Effector memory CD4-positive, alpha-beta T cell (primary cell): Measurements from ENCODE around the gene CA12.

Source experiments
- DNase-seq, 3 donors: peaks; one replicate each; pipeline ENCODE4 v3.0.0-alpha.2; 2020
- H3K27ac ChIP-seq: 2 replicates; pipeline ENCODE4 v1.7.0; 2013; ENCODE audit warnings: mild to moderate bottlenecking, low read length, moderate library complexity; ENCODE audit not compliant: insufficient read depth, poor library complexity, severe bottlenecking
- H3K27me3 ChIP-seq: replicated peaks from 2 replicates; pipeline ENCODE4 v1.7.0; 2013; ENCODE audit warnings: mild to moderate bottlenecking, low read length; ENCODE audit not compliant: insufficient read depth, control insufficient read depth, poor library complexity, severe bottlenecking
- H3K36me3 ChIP-seq: 2 replicates; pipeline ENCODE4 v1.7.0; 2013; ENCODE audit warnings: mild to moderate bottlenecking, low read length, moderate library complexity; ENCODE audit not compliant: control insufficient read depth, insufficient read depth
- H3K4me1 ChIP-seq: 2 replicates; pipeline ENCODE4 v1.7.0; 2013; ENCODE audit warnings: low read length, mild to moderate bottlenecking; ENCODE audit not compliant: control insufficient read depth, insufficient read depth, poor library complexity, severe bottlenecking
- H3K4me3 ChIP-seq: 2 replicates; pipeline ENCODE4 v1.7.0; 2013; ENCODE audit warnings: low read length, low read depth, mild to moderate bottlenecking; ENCODE audit not compliant: insufficient read depth, poor library complexity, severe bottlenecking
- H3K9me3 ChIP-seq: 2 replicates; pipeline ENCODE4 v1.7.0; 2013; ENCODE audit warnings: mild to moderate bottlenecking, low read length, moderate library complexity; ENCODE audit not compliant: control insufficient read depth

CA12 gene

DNA sequence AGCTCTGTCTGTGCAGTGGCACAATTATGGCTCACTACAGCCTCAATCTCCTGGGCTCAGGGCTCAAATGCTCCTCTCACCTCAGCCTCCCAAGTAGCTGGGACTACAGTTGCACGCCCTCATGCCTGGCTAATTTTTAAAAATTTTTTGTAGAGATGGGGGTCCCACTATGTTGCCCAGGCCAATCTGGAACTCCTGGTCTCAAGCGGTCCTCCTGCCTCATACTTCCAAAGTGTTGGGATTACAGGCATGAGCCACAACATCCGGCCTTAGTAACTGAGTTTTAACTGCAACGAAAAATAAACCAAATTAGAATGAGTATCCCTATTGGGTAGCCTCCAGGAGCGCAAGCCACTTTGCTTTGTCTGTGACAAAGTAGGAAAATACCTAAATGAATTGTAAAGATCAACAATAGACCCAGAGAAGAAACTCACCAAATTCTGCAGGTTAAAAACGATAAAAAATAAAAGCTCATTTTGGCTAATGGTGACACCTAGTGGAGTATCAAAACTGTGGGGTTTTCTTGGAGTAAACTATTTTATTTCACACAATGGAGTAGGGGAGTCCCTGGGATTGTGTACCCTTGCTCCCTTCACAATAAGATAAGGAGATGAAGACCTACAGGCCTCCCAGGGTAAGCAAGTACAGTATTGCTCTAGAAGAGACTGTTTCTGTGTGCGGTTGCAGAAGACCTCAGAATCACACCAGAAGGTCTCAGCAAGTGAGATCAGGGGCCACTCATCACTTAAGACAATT, 21.0 kb upstream of the CA12 start:
- DNase-seq: no peak

DNA sequence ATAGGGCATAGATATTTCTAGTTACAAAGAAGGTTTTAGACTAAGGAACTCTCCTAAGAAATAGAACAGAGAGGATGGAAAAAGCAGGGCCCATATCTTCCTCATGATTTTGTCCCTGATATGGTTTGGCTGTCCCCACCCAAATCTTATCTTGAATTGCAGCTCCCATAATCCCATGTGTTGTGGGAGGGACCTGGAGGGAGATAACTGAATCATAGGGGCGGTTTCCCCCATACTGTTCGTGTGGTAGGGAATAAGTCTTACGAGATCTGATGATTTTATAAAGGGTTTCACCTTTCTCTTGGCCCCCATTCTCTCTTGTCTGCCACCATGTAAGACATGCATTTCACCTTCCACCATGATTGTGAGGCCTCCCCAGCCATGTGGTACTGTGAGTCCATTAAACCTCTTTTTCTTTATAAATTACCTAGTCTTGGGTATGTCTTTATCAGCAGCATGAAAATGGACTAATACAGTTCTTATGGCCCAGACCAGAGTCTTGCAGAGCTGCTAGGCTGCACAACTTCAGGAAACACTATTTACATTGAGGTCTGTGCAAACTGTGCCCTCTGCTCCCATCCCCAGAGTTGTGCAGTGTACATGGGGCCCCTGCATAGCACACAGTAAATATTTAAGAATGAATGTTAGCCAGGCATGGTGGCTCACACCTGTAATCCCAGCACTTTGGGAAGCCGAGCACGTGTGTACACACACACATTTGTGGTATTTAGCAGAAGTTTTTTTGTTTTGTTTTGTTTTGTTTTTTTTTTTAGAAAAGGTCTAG, 20.3 kb upstream of the CA12 start:
- no peak for DNase-seq

More for the DNA sequence above, 21.0 kb upstream of the CA12 start:
- no peaks in the 10 kb centered on the region for H3K4me1 ChIP-seq
- H3K4me3 ChIP-seq: no peak overlapping the region
- no peaks in the 10 kb centered on the region for H3K27me3 ChIP-seq
- no peaks in the 10 kb centered on the region for H3K36me3 ChIP-seq
- no peak overlapping the region for H3K27ac ChIP-seq
- no peaks in the 10 kb centered on the region for H3K9me3 ChIP-seq

DNA sequence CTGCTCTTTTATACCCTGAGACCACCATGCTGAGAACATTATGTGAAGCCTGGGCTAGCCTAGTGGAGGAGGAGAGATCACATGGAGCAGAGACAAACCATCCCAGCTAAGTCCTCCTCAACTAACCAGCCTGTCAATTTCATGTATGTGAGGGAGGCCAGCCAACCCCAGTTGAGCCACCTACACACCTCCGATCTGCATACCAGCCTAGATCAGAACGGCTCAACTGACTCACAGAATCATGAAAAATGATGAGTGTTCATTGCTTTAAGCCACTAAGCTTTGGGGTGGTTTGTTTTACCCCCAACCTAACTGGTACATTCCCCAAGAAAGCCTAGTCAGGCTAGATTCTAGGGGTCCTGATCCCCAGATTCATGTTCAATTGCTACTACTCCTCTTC, 19.4 kb upstream of the CA12 start:
- no peak for DNase-seq

More for the DNA sequence above, 20.3 kb upstream of the CA12 start:
- Histone ChIP-seq H3K4me3 (no peak overlapping the region), H3K27me3 (no peaks in the 10 kb centered on the region), H3K27ac (no peak overlapping the region), H3K4me1 (no peaks in the 10 kb centered on the region), H3K9me3 (no peaks in the 10 kb centered on the region), H3K36me3 (no peaks in the 10 kb centered on the region)

DNA sequence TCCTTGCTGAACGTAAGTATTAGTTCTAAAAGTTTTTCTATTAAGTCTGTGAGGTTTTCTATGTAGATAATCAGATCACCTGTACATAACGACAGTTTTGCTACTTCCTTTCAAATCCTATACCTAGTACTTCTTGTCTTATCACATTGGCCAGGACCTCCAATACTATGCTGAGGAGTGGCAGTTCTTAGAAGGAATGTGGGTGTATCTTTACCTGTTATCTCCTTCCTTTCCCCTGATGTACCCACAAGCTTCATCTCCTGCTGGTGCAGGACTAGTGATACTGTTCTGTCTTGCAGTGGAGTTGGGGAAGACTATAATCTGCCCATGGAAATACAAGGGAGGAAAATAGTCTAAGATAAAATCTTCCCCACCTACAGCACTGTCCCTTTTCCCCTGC, 16.8 kb upstream of the CA12 start:
- no peaks in the 10 kb centered on the region for H3K9me3 ChIP-seq
- H3K36me3 ChIP-seq: no peaks in the 10 kb centered on the region
- no peak overlapping the region for H3K4me3 ChIP-seq
- no peaks in the 10 kb centered on the region for H3K27me3 ChIP-seq
- H3K27ac ChIP-seq: no peak overlapping the region
- no peaks in the 10 kb centered on the region for H3K4me1 ChIP-seq
- DNase-seq: no peak

More for the DNA sequence above, 19.4 kb upstream of the CA12 start:
- Histone ChIP-seq H3K27ac (no peak overlapping the region), H3K36me3 (no peaks in the 10 kb centered on the region), H3K27me3 (no peaks in the 10 kb centered on the region), H3K4me3 (no peak overlapping the region), H3K4me1 (no peaks in the 10 kb centered on the region), H3K9me3 (no peaks in the 10 kb centered on the region)

DNA sequence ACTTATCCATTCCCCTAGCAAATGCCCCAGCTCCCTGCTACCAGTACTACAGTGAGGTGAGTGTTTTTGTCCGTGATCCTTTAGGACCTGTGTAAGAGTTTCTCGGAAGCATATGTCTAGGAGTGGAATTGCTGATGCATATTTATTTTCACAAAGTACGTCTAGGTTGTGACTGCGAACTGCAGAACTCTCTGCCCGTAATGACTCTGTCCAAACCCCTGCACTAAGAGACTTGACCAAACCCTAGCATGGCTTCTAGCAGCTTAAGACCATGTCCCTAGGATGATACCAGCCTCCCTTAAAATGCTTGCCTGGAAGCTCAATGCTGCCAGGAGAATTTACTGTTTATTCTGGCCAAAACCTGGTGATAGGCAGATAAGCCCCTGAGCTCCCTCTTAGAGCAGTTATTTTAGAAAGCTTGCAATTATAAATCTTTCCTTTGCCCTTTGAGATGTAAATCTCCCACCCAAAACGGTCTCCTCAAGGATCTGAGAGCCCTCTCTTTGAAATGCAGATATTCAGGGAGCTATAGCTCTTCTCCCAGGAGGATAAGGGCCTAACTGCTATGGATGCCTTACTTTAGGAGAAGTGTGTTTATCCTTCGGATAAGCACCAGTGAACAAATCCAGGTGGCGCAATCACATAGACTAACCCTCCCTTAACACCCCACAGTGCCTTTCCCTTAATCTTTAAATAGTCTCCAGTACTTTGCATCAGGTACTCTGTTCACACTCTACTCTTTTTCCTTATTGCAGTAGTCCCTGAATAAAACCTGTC, 14.7 kb upstream of the CA12 start:
- Histone ChIP-seq H3K27ac (no peak overlapping the region), H3K4me3 (no peak overlapping the region), H3K36me3 (no peaks in the 10 kb centered on the region), H3K27me3 (no peaks in the 10 kb centered on the region), H3K4me1 (no peaks in the 10 kb centered on the region), H3K9me3 (no peaks in the 10 kb centered on the region)
- DNase-seq: no peak

DNA sequence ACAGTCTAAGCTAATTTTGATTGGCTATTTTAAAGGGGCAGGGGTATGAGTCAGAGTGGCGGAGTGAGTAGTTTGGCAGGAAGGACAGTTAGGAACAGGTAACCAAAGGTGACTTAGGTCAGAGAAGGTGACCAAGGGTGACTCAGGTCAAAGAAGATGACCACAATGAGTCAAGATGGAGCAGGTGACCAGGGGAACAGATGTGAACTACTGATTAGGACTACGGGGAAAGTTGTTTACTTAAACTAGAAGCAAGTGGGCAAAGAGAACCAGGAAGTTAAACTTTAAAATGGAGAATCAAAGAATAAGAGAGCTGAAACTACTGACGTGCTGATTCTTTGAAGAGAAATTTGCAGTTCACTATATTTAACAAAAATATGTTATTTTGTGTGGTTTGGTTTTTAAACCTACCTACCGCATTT, 14.1 kb upstream of the CA12 start:
- Histone ChIP-seq H3K9me3 (no peaks in the 10 kb centered on the region), H3K4me1 (no peaks in the 10 kb centered on the region), H3K27me3 (no peaks in the 10 kb centered on the region), H3K36me3 (no peaks in the 10 kb centered on the region), H3K27ac (no peak overlapping the region), H3K4me3 (no peak overlapping the region)
- no peak for DNase-seq

DNA sequence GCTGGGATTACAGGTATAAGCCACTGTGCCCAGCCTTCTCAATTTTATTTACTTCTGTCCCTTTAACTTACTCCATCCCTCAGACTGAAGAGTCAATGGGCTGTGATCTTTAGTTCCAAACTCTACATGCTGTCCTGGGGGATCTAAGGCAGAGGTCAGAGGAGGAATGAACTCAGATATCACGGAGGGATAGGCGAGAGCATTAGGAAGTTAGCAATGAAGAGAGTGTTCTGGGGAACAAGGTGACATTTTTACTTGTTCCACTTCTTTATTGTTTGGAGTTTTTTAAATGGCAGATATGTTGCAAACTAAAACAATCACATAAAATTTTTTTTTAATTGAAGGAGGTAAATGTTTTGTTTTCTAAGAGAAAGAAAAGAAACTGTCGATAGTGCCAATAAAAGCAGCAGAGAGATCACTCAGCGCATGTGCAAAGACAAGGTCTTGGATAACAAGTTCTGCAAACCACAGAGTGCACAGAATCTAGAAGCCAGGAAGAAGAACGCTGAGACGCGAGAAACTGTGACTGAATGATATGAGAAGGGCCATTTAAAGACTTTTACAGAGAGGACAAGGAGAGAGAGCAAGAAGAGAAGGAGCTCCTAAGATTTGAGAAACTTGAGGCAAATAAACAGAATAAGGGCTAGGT, 10.8 kb upstream of the CA12 start:
- no peak overlapping the region for H3K27ac ChIP-seq
- H3K27me3 ChIP-seq: no peaks in the 10 kb centered on the region
- H3K9me3 ChIP-seq: no peaks in the 10 kb centered on the region
- no peak for DNase-seq
- H3K36me3 ChIP-seq: no peaks in the 10 kb centered on the region
- H3K4me1 ChIP-seq: no peaks in the 10 kb centered on the region
- no peak overlapping the region for H3K4me3 ChIP-seq

DNA sequence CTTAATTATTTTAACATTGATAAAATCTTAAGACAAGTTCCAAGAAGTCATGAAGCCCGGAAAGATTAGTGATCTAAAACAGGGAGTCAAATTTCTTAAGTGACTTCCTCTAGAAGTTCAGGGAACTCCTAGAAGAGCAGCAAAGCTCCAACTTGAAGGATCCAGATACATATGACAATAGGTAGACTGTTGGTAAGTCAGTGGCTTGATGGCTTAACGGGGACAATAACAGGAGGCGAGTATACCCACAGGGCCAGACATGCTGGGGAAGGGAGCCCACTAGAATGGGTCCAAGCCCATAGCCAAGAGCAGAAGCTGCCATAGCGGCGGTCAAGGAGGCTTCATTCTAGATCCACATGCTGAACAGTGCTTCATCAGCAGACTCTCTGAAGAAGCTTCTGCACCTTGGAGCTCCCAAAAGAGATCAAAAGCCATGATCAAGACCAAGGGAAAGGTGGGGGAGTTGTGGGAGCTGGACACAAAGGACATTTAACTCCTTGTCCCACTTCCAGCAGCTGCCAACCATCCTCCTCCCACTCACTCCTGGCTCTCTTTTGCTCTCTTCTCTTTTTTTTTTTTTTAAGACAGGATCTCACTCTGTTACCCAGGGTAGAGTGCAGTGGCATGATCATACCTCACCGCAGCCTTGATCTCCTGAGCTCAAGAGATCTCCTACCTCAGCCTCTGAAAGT, 10.2 kb upstream of the CA12 start:
- no peak for DNase-seq

DNA sequence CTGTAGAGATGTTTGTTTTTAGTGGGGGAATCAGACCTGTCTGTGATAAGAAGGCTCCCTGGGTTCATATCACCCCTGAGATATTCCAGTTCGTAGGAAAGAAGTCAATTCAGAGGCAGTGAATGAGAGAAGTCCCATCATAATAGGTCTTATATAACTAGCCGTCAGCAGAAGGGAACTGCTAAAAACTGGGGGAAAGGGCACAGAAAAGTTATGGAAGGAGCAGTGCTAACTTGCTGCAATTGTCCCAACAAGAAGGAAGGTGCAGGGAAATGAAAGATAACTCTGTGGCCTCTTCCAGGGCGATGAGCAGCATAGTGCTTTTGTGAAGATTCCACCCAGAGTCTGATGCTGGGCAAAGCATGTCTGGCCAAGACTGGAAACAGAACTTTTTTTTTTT, 9.0 kb upstream of the CA12 start:
- no peaks in the 10 kb centered on the region for H3K4me1 ChIP-seq
- no peaks in the 10 kb centered on the region for H3K36me3 ChIP-seq
- no peak overlapping the region for H3K4me3 ChIP-seq
- H3K9me3 ChIP-seq: no peaks in the 10 kb centered on the region
- no peak overlapping the region for H3K27ac ChIP-seq
- DNase-seq: no peak
- no peaks in the 10 kb centered on the region for H3K27me3 ChIP-seq

More for the DNA sequence above, 10.2 kb upstream of the CA12 start:
- H3K36me3 ChIP-seq: no peaks in the 10 kb centered on the region
- no peak overlapping the region for H3K27ac ChIP-seq
- no peaks in the 10 kb centered on the region for H3K27me3 ChIP-seq
- H3K9me3 ChIP-seq: no peaks in the 10 kb centered on the region
- H3K4me1 ChIP-seq: no peaks in the 10 kb centered on the region
- H3K4me3 ChIP-seq: no peak overlapping the region
